Panc1 (cell line): ENCODE measurements around the gene P2RY6.

Source experiments
- CTCF ChIP-seq: fragments of 450-650 bp; IDR thresholded peaks from 2 replicates; pipeline ENCODE4 v1.5.1; 2017; ENCODE audit warnings: mild to moderate bottlenecking
- TCF7L2 ChIP-seq: IDR thresholded peaks from 2 replicates; pipeline ENCODE4 v1.6.1; 2011; ENCODE audit warnings: mild to moderate bottlenecking, low read depth, low read length, inconsistent platforms

GRCh38 chr11:73223998-73224730 is 48.0 kb upstream of the P2RY6 start:
- TF ChIP-seq CTCF, result no peak
- TF ChIP-seq TCF7L2, result no peak
